ENCODE results near the gene CHCHD5. TPM values are rescaled to one million over a fixed set of nuclear protein-coding genes. Genes with fewer than 3 reads are reported as not detected.

The CHCHD5 gene
- total RNA-seq, 1 experiment from 2014 or later = 32.3 TPM

GRCh38 chr2:112622528-112622849 is 38.1 kb downstream of the CHCHD5 start:
- no peaks in the 10 kb centered on the region for H3K36me3 Mint-ChIP-seq (ENCODE audit: insufficient read depth in 1 of 3, low read depth in 3 of 3)
- no peak overlapping the region for H3K4me2 ChIP-seq (ENCODE audit: insufficient read depth, insufficient read length, low read length)
- no peaks in the 10 kb centered on the region for H3K9me3 Mint-ChIP-seq
- no peaks in the 10 kb centered on the region; the same call in 1 of the 2 replicates for H3K4me1 ChIP-seq (ENCODE audit: insufficient read depth, low read length)
- H4K8ac ChIP-seq (replicated peaks; ENCODE audit: insufficient read length, low read depth, low read length) = no peak overlapping the region
- H3K9me3 ChIP-seq (ENCODE audit: control insufficient read depth, low read depth, low read length) = no peaks in the 10 kb centered on the region
- no peak overlapping the region for H3K23ac ChIP-seq (ENCODE audit: insufficient read length, low read depth, low read length)
- no peak overlapping the region for H2BK5ac ChIP-seq (ENCODE audit: insufficient read length, low read length)
- no peak overlapping the region for H2BK120ac ChIP-seq (ENCODE audit: low read depth, low read length, poor library complexity, severe bottlenecking)
- H3K4ac ChIP-seq (ENCODE audit: low read depth, low read length) = no peak overlapping the region
- H3K4me1 Mint-ChIP-seq = peaks cover 13% of the 10 kb centered on the region in 2 experiments
- H4K91ac ChIP-seq (ENCODE audit: insufficient read length, low read depth, low read length) = no peak overlapping the region
- no peaks in the 10 kb centered on the region for H4K20me1 ChIP-seq (ENCODE audit: control insufficient read depth, insufficient read depth, insufficient read length)
- H3K27ac ChIP-seq (ENCODE audit: insufficient read length, low read depth, low read length) = no peak overlapping the region
- no peak overlapping the region for H3K56ac ChIP-seq (ENCODE audit: insufficient read length, low read depth, low read length)
- no peak overlapping the region for H3K9ac ChIP-seq (ENCODE audit: extremely low read depth, insufficient read length, low read length)
- H2BK20ac ChIP-seq (ENCODE audit: low read depth, low read length, poor library complexity, severe bottlenecking) = no peak overlapping the region
- H3T11ph ChIP-seq (ENCODE audit: low read length) = no peak overlapping the region
- H2AFZ ChIP-seq (ENCODE audit: low read length) = no peak overlapping the region
- H3K27me3 Mint-ChIP-seq (ENCODE audit: low read depth) = no peaks in the 10 kb centered on the region; the same call in 1 of the 2 replicates
- H3K4me3 Mint-ChIP-seq = no peak overlapping the region
- no peaks in the 10 kb centered on the region for H3K27me3 ChIP-seq (ENCODE audit: insufficient read depth, low read length)
- WGBS (ENCODE audit: extremely low coverage, insufficient read length, low lambda C conversion rate) = no CpG with 5 or more reads among the region's 3 CpGs
- H3K14ac ChIP-seq (ENCODE audit: insufficient read depth, low read length) = no peak overlapping the region
- H4K5ac ChIP-seq (ENCODE audit: insufficient read length, low read depth, low read length) = no peak overlapping the region
- H3K79me2 ChIP-seq (ENCODE audit: insufficient read depth, low read length) = no peaks in the 10 kb centered on the region
- no peak for TF ChIP-seq CTCF (conservative IDR thresholded peaks at IDR 0.05)
- 0 out of 7 replicates have a peak overlapping the region, but pooled peaks of 2 of the 3 experiments have one; percentile 34 to 45 for H3K27ac Mint-ChIP-seq
- no peaks in the 10 kb centered on the region for H3K23me2 ChIP-seq (ENCODE audit: insufficient read length, low read depth, low read length, poor library complexity, severe bottlenecking)
- H3K18ac ChIP-seq (ENCODE audit: insufficient read length, low read depth, low read length) = no peak overlapping the region
- no peak for DNase-seq
- H2AK5ac ChIP-seq (ENCODE audit: insufficient read length, low read length) = no peak overlapping the region
- H2BK12ac ChIP-seq (ENCODE audit: insufficient read length, low read depth, low read length) = no peak overlapping the region
- H2BK15ac ChIP-seq (ENCODE audit: low read depth, low read length) = no peak overlapping the region
- H3K79me1 ChIP-seq (ENCODE audit: insufficient read depth, low read depth, low read length, poor library complexity, severe bottlenecking) = no peaks in the 10 kb centered on the region
